Loucy (cell line): Measurements from ENCODE around the gene LDLRAD4.

Source experiments
- CTCF ChIP-seq: fragments of 200-600 bp; sonication (generic); conservative IDR thresholded peaks from 2 replicates; pipeline ENCODE4 v1.5.1; 2014; ENCODE audit warnings: mild to moderate bottlenecking, antibody characterized with exemption, low read length
- EZH2phosphoT487 ChIP-seq: fragments of 200-600 bp; IDR thresholded peaks from 2 replicates; pipeline ENCODE4 v1.6.1; 2018; ENCODE audit warnings: antibody characterized with exemption, mild to moderate bottlenecking, moderate library complexity, borderline replicate concordance

GRCh38 chr18:13454363-13455150 lies 236.0 kb downstream of the LDLRAD4 start:
- no peak for TF ChIP-seq CTCF
- no peak for TF ChIP-seq EZH2phosphoT487
